Parathyroid adenoma (tissue), 2 donors: ENCODE measurements around the gene TBCD.

ENCODE experiments used
- H2AFZ ChIP-seq: fragments of 300-600 bp; sonication (generic); one replicate; pipeline ENCODE4 v1.7.0; 2017; ENCODE audit warnings: antibody characterized with exemption, mild to moderate bottlenecking
- H3K27ac ChIP-seq: fragments of 300-600 bp; sonication (generic); one replicate; pipeline ENCODE4 v1.7.0; 2017
- H3K27me3 ChIP-seq: fragments of 300-600 bp; sonication (generic); one replicate; pipeline ENCODE4 v1.7.0; 2017; ENCODE audit warnings: low read length; ENCODE audit not compliant: control insufficient read depth, insufficient read depth
- H3K36me3 ChIP-seq: fragments of 300-600 bp; sonication (generic); one replicate; pipeline ENCODE4 v1.7.0; 2017; ENCODE audit warnings: low read length; ENCODE audit not compliant: control insufficient read depth, insufficient read depth
- H3K4me1 ChIP-seq: fragments of 300-600 bp; sonication (generic); one replicate; pipeline ENCODE4 v1.7.0; 2017; ENCODE audit warnings: control low read depth
- H3K4me2 ChIP-seq: fragments of 300-600 bp; sonication (generic); one replicate; pipeline ENCODE4 v1.7.0; 2017; ENCODE audit warnings: low read length
- H3K4me3 ChIP-seq: fragments of 300-600 bp; sonication (generic); one replicate; pipeline ENCODE4 v1.7.0; 2017; ENCODE audit warnings: low read depth, low read length
- H3K79me2 ChIP-seq: fragments of 300-600 bp; sonication (generic); one replicate; pipeline ENCODE4 v1.7.0; 2017; ENCODE audit warnings: control low read depth
- H3K9ac ChIP-seq: fragments of 300-600 bp; sonication (generic); one replicate; pipeline ENCODE4 v1.7.0; 2017; ENCODE audit warnings: mild to moderate bottlenecking
- H3K9me3 ChIP-seq: fragments of 300-600 bp; sonication (generic); one replicate; pipeline ENCODE4 v1.7.0; 2017; ENCODE audit warnings: low read length; ENCODE audit not compliant: control insufficient read depth
- TF ChIP-seq, protein P1 (sequence below): fragments of 300-600 bp; sonication (generic); IDR thresholded peaks from one replicate; pipeline ENCODE4 v1.7.0; 2017; ENCODE audit warnings: antibody characterized with exemption, mild to moderate bottlenecking
- donor health status: primary hyperparathyroidism.

TBCD gene

DNA sequence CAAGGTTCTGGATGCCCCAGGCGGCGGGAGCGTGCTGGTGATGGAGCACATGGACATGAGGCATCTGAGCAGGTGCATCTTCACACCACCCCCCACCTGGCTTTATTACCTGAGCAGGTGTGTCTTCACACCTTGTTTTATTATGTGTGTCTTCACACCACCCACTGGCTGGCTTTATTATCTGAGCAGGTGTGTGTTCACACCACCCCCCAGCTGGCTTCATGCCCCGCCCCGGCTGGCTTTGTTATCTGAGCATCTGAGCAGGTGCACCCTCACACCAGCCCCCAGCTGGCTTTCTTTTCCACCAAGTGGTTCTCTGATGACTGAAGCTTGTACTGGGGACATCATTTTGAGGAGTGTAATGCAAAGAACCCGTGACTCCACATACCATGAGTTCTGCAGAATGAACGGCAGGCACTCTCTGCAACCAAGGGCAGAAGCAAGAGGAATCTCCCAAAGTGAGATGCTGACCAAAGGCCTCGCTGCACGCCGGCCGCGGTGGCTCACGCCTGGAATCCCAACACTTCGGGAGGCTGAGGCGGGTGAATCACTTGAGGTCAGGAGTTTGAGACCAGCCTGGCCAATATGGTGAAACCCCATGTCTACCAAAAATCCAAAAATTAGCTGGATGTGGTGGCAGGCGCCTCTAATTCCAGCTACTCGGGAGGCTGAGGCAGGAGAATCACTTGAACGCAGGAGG lies 32.7 kb upstream of the TBCD start:
- peaks cover 4% of the 10 kb centered on the region for H3K4me1 ChIP-seq
- H3K9ac ChIP-seq = no peak overlapping the region
- no peaks in the 10 kb centered on the region for H3K36me3 ChIP-seq
- H3K27me3 ChIP-seq = no peaks in the 10 kb centered on the region
- TF ChIP-seq, protein P1, sequence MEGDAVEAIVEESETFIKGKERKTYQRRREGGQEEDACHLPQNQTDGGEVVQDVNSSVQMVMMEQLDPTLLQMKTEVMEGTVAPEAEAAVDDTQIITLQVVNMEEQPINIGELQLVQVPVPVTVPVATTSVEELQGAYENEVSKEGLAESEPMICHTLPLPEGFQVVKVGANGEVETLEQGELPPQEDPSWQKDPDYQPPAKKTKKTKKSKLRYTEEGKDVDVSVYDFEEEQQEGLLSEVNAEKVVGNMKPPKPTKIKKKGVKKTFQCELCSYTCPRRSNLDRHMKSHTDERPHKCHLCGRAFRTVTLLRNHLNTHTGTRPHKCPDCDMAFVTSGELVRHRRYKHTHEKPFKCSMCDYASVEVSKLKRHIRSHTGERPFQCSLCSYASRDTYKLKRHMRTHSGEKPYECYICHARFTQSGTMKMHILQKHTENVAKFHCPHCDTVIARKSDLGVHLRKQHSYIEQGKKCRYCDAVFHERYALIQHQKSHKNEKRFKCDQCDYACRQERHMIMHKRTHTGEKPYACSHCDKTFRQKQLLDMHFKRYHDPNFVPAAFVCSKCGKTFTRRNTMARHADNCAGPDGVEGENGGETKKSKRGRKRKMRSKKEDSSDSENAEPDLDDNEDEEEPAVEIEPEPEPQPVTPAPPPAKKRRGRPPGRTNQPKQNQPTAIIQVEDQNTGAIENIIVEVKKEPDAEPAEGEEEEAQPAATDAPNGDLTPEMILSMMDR = no peak
- H3K27ac ChIP-seq = no peak overlapping the region
- no peaks in the 10 kb centered on the region for H3K79me2 ChIP-seq
- no peaks in the 10 kb centered on the region for H3K9me3 ChIP-seq
- no peak overlapping the region for H3K4me3 ChIP-seq
- H2AFZ ChIP-seq = no peak overlapping the region
- no peak overlapping the region for H3K4me2 ChIP-seq

DNA sequence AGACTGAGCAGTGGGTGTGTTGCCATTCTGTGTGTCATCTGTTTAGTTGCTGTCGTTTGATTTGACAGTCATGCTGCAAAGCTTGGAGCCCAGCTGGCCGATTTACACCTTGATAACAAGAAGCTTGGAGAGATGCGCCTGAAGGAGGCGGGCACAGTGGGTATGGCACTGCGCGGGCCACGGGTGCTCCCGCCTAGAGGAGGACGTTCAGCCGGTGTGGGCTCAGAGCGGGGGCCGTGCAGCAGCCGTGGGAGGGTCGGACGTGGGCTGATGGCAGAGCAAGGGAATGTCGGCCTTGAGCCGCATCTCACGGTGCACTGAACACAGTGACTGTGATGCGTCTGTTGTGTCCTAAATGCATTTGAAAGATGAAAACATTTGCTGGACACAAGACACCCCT lies 31.7 kb upstream of the TBCD start:
- Histone ChIP-seq H2AFZ (no peak overlapping the region), H3K4me2 (no peak overlapping the region), H3K4me1 (peaks cover 4% of the 10 kb centered on the region), H3K36me3 (no peaks in the 10 kb centered on the region), H3K9me3 (no peaks in the 10 kb centered on the region), H3K79me2 (no peaks in the 10 kb centered on the region), H3K27ac (no peak overlapping the region), H3K4me3 (no peak overlapping the region), H3K9ac (no peak overlapping the region), H3K27me3 (no peaks in the 10 kb centered on the region)
- TF ChIP-seq, protein P1 = no peak

DNA sequence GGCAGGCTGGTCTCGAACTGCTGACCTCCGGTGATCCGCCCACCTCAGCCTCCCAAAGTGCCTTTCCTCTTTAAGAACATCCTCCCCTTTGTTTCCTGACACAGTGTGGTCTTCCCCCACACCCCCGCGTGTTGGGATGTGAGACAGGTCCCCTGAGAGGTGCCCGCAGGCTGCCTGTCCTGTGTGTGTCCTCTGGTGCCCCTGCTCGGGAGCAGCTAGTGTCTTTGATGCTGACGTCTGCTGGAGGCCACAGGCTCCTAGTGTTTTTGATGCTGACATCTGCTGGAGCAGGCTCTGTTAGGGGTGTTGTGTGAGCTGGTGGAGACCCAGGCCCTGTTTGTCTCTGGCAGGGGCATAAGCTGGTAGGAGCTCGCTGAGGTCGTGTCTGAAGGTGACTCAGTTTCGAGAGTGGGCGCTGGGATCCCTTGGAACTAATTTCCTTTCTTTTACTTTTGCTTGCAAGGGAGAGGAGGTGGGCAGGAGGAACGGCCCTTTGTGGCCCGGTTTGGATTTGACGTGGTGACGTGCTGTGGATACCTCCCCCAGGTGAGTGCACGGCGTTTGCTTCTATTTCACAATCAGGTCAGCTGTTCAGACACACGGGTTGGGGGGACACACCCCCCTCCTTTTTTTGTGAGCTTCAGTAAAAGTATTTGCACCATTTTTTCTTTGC lies 29.4 kb upstream of the TBCD start:
- Histone ChIP-seq H3K9me3 (no peaks in the 10 kb centered on the region), H3K27ac (no peak overlapping the region), H3K9ac (no peak overlapping the region), H3K27me3 (no peaks in the 10 kb centered on the region), H3K36me3 (no peaks in the 10 kb centered on the region), H3K4me2 (no peak overlapping the region), H2AFZ (no peak overlapping the region), H3K4me1 (peaks cover 4% of the 10 kb centered on the region), H3K79me2 (no peaks in the 10 kb centered on the region), H3K4me3 (no peak overlapping the region)
- TF ChIP-seq, protein P1 = no peak

DNA sequence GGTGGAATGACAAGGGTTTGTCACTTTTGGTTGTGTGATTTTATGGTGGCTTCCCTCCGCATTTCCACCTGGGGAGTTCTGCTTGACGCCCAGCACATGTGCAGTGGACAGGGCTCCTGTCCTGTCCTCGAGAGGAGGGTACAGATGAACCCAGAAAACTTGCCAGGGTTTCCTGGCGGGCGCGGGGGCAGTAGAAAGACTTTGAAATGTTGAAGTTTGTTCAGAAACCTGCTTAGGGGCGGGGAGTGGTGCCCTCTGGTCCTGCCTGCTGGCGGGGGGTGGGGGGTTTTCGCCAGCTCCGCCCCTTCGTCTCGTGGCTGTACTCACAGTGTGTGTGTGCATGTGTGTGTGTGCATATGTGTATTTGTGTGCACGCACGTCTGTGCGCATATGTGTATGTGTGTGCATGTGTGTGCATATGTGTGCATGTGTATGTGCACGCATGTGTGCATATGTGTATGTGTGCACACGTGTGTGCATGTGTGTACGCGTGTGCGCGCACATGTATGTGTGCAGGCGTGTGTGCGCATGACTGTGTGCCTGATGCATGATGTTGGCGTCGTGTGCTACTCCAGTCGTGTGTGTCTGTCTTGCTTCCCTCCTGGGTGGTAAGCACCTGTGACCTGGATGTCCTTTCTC lies 28.6 kb upstream of the TBCD start:
- Histone ChIP-seq H3K27ac (no peak overlapping the region), H3K4me3 (no peak overlapping the region), H3K79me2 (no peaks in the 10 kb centered on the region), H3K4me1 (no peaks in the 10 kb centered on the region), H3K36me3 (no peaks in the 10 kb centered on the region), H2AFZ (no peak overlapping the region), H3K9ac (no peak overlapping the region), H3K27me3 (no peaks in the 10 kb centered on the region), H3K9me3 (no peaks in the 10 kb centered on the region), H3K4me2 (no peak overlapping the region)
- TF ChIP-seq, protein P1 = no peak
